Measurements from ENCODE around the gene DEAF1.

DEAF1 gene

GRCh38 chr11:623999-624704 lies 70.9 kb downstream of the DEAF1 start:
- TF ChIP-seq FOXP2 (optimal IDR thresholded peaks at IDR 0.05; ENCODE audit: borderline replicate concordance, extremely low read depth, extremely low read length, insufficient read depth): no peak
- TF ChIP-seq SIN3A (IDR thresholded peaks at IDR 0.05; ENCODE audit: borderline replicate concordance, insufficient read depth, low read length): no peak
- no peak for TF ChIP-seq POLR2AphosphoS5 (IDR thresholded peaks at IDR 0.05; ENCODE audit: low read depth, low read length)
- no peak for TF ChIP-seq TAF1 (IDR thresholded peaks at IDR 0.05; ENCODE audit: borderline replicate concordance, insufficient read depth, low read length)
- no peak for TF ChIP-seq REST (IDR thresholded peaks at IDR 0.05; ENCODE audit: insufficient read depth in 1 of 2, low read depth in 2 of 2, low read length in 2 of 2)

GRCh38 chr11:623349-623869 lies 71.6 kb downstream of the DEAF1 start:
- TF ChIP-seq TAF1 (IDR thresholded peaks at IDR 0.05; ENCODE audit: borderline replicate concordance, insufficient read depth, low read length): no peak
- no peak for TF ChIP-seq FOXP2 (optimal IDR thresholded peaks at IDR 0.05; ENCODE audit: borderline replicate concordance, extremely low read depth, extremely low read length, insufficient read depth)
- no peak for TF ChIP-seq POLR2AphosphoS5 (IDR thresholded peaks at IDR 0.05; ENCODE audit: low read depth, low read length)
- TF ChIP-seq SIN3A (IDR thresholded peaks at IDR 0.05; ENCODE audit: borderline replicate concordance, insufficient read depth, low read length): no peak
- TF ChIP-seq REST (IDR thresholded peaks at IDR 0.05; ENCODE audit: insufficient read depth in 1 of 2, low read depth in 2 of 2, low read length in 2 of 2): no peak

- TF ChIP-seq SIN3A (IDR thresholded peaks at IDR 0.05; ENCODE audit: borderline replicate concordance, insufficient read depth, low read length) (no peak), REST (IDR thresholded peaks at IDR 0.05; ENCODE audit: insufficient read depth in 1 of 2, low read depth in 2 of 2, low read length in 2 of 2) (no peak), POLR2AphosphoS5 (IDR thresholded peaks at IDR 0.05; ENCODE audit: low read depth, low read length) (no peak), TAF1 (IDR thresholded peaks at IDR 0.05; ENCODE audit: borderline replicate concordance, insufficient read depth, low read length) (no peak), FOXP2 (optimal IDR thresholded peaks at IDR 0.05; ENCODE audit: borderline replicate concordance, extremely low read depth, extremely low read length, insufficient read depth) (no peak)
These were observed 73.2 kb downstream of the DEAF1 start for GRCh38 chr11:621838-622237.

GRCh38 chr11:620935-621814 lies 73.8 kb downstream of the DEAF1 start:
- TF ChIP-seq REST (IDR thresholded peaks at IDR 0.05; ENCODE audit: insufficient read depth in 1 of 2, low read depth in 2 of 2, low read length in 2 of 2) (no peak), TAF1 (IDR thresholded peaks at IDR 0.05; ENCODE audit: borderline replicate concordance, insufficient read depth, low read length) (no peak), SIN3A (IDR thresholded peaks at IDR 0.05; ENCODE audit: borderline replicate concordance, insufficient read depth, low read length) (no peak), POLR2AphosphoS5 (IDR thresholded peaks at IDR 0.05; ENCODE audit: low read depth, low read length) (no peak), FOXP2 (optimal IDR thresholded peaks at IDR 0.05; ENCODE audit: borderline replicate concordance, extremely low read depth, extremely low read length, insufficient read depth) (no peak)

All from PFSK-1 (cell line).